ENCODE data around the gene ATF5.

- no peak for TF ChIP-seq GABPA (IDR thresholded peaks at IDR 0.05; ENCODE audit: low read depth)
- no peak for TF ChIP-seq CTCF (IDR thresholded peaks at IDR 0.05; ENCODE audit: insufficient read depth, low read length)
- no peak for TF ChIP-seq REST (IDR thresholded peaks at IDR 0.05; ENCODE audit: insufficient replicate concordance, low read depth)
- no peak for TF ChIP-seq POLR2AphosphoS5 (IDR thresholded peaks at IDR 0.05; ENCODE audit: low read depth)
- TF ChIP-seq SPI1 (IDR thresholded peaks at IDR 0.05; ENCODE audit: borderline replicate concordance, low read depth) = no peak
Observed at GRCh38 chr19:49925486-49925885, 3.5 kb upstream of the ATF5 start.

Measured in HL-60 (cell line).